ENCODE data around the gene HDAC1. TPM values are rescaled to one million over a fixed set of nuclear protein-coding genes. Genes with fewer than 3 reads are reported as not detected.

Gene HDAC1
- total and polyA plus RNA-seq, 2 of the 8 experiments (the other 6 are each of a cell fraction or from before 2014, with no cell fraction given), result 111 to 125 TPM

DNA sequence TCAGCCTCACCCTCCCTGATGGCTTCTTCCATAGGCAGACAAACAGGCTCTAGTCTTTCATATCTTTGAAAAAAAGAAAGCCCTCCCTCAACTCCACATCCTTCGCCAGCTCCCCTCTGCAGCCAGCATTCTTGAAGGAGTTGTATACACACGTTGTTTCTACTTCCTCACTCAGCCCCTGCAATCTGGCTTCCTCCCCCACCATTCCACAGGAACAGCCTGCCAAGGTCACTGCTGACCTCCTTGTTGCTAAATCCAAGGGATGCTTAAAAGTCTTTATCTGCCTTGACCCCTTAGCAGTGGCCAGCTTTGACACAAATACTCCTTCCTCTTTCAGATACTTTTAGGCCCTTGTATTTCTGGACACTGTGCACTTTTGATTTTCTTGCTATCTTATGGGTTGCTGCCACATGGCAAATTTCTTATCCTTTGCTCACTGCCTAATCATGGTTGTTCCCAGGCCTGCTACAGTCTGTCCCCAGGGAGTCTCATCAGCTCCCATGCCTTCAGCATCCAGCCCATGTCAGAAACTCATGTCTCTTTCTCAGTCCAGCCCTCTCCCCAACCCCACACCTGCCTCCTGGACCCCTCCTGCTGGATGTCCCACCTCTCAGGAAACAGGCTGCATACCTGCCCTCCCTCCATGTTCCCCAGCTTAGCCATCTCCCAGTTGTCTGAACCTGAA, 62.1 kb downstream of the HDAC1 start:
- Histone ChIP-seq H3K9ac (replicated peaks in 1 of 4; ENCODE audit: extremely low read depth in 1 of 4, low read depth in 3 of 4, low read length in 3 of 4) (no peak overlapping the region), H4K20me1 (replicated peaks in 1 of 2; ENCODE audit: control insufficient read depth in 1 of 2, insufficient read depth in 2 of 2, low read length in 2 of 2) (peaks cover 0 to 2% of the 10 kb centered on the region in 2 experiments), H4K91ac (replicated peaks; ENCODE audit: insufficient read length, low read length) (no peak overlapping the region), H3K27ac (ENCODE audit: low read depth, low read length) (no peak overlapping the region), H2BK5ac (ENCODE audit: low read depth, low read length) (no peak overlapping the region), H2BK120ac (replicated peaks; ENCODE audit: low read depth, low read length) (no peak overlapping the region), H4K5ac (ENCODE audit: insufficient read length, low read depth, low read length) (no peak overlapping the region), H3K56ac (replicated peaks; ENCODE audit: insufficient read length, low read depth, low read length) (no peak overlapping the region), H4K8ac (ENCODE audit: extremely low read depth, insufficient read depth, low read length) (no peak overlapping the region), H3K14ac (ENCODE audit: insufficient read length) (no peak overlapping the region), H3K79me1 (ENCODE audit: low read depth, low read length) (no peaks in the 10 kb centered on the region), H3K9me3 (ENCODE audit: insufficient read depth in 2 of 2, low read depth in 1 of 2, low read length in 1 of 2) (peaks cover 6 to 12% of the 10 kb centered on the region in 2 experiments), H3K4me2 (ENCODE audit: insufficient read depth in 1 of 2, low read depth in 2 of 2, low read length in 2 of 2) (no peak overlapping the region), H2AK5ac (ENCODE audit: low read depth, low read length) (no peak overlapping the region), H2BK20ac (ENCODE audit: low read length) (no peak overlapping the region), H3K79me2 (ENCODE audit: control insufficient read depth in 1 of 2, insufficient read depth in 2 of 2, low read length in 2 of 2) (no peaks in the 10 kb centered on the region), H2AFZ (ENCODE audit: low read length) (no peak overlapping the region), H3K23ac (ENCODE audit: insufficient read length) (no peak overlapping the region), H3K18ac (ENCODE audit: extremely low read depth, low read length) (no peak overlapping the region), H2BK12ac (ENCODE audit: low read depth, low read length) (no peak overlapping the region), H3K4me3 (ENCODE audit: extremely low read depth in 1 of 4, insufficient read depth in 2 of 4, low read depth in 3 of 4, low read length in 4 of 4) (no peak overlapping the region), H3K36me3 (ENCODE audit: control insufficient read depth in 2 of 4, insufficient read depth in 4 of 4, low read length in 3 of 4) (no peaks in the 10 kb centered on the region), H2BK15ac (ENCODE audit: low read length) (no peak overlapping the region), H3K4ac (replicated peaks; ENCODE audit: insufficient read length, low read depth, low read length) (no peak overlapping the region), H3K27me3 (replicated peaks in 1 of 4; ENCODE audit: control insufficient read depth in 3 of 4, extremely low read depth in 1 of 4, insufficient read depth in 3 of 4, low read length in 3 of 4) (peaks cover 2 to 19% (median 14%) of the 10 kb centered on the region in 4 experiments), H3K4me1 (replicated peaks in 1 of 4; ENCODE audit: control insufficient read depth in 3 of 4, insufficient read depth in 4 of 4, low read length in 3 of 4) (peaks cover 0 to 9% (median 3%) of the 10 kb centered on the region in 4 experiments; a peak in 5 of 7 replicates), H3K23me2 (ENCODE audit: low read depth, low read length) (peaks cover 6% of the 10 kb centered on the region; the same call in 1 of the 2 replicates)
- 69% methylated on average over 2 of the region's 2 CpGs; no CpG with 5 or more reads in 1 of the 2 experiments for WGBS, 2 experiments (ENCODE audit: extremely low coverage in 1 of 2, insufficient coverage in 1 of 2, insufficient read length in 1 of 2, insufficient replicate concordance in 2 of 2, low coverage in 1 of 2, low lambda C conversion rate in 2 of 2, missing lambda C conversion rate in 1 of 2)
- no peak for DNase-seq (ENCODE audit: low read depth in 1 of 2, low spot score in 2 of 2)
- CTCF ChIA-PET (ENCODE audit: partially characterized antibody), result interaction anchor here (1.4 to 1.6 kb wide), 2 partner anchors 138 to 153 kb away, joined by 3 to 5 read pairs; no protein-coding TSS in a partner anchor
- POLR2A ChIA-PET (ENCODE audit: partially characterized antibody), result interaction anchor here (0.6 to 17.1 kb wide), 8 partner anchors 11 to 131 kb away, joined by 3 to 321 read pairs (median 5); partner anchors contain the start of gene MARCKSL1
- FAIRE-seq, result no peak
- TF ChIP-seq CBX5 (IDR thresholded peaks at IDR 0.05; ENCODE audit: low read depth, low read length) (no peak), CTBP2 (IDR thresholded peaks at IDR 0.05; ENCODE audit: borderline replicate concordance, insufficient read depth, insufficient read length, low read length) (no peak), JUND (IDR thresholded peaks at IDR 0.05; ENCODE audit: low read length) (no peak), CHD1 (IDR thresholded peaks at IDR 0.05; ENCODE audit: low read depth, low read length) (no peak), SIN3A (conservative IDR thresholded peaks at IDR 0.05 in 1 of 2, IDR thresholded peaks at IDR 0.05 in 1 of 2; ENCODE audit: low read depth in 1 of 2, low read length in 2 of 2) (no peak)
